OCI-LY3 (cell line): ENCODE measurements around the gene ELP2.

Experiments
- CTCF ChIP-seq: fragments of 200-600, 300-600 bp; sonication (generic); IDR thresholded peaks from 2 replicates; pipeline ENCODE4 v1.5.1; 2014; ENCODE audit warnings: antibody characterized with exemption, low read length, low read depth
- EZH2phosphoT487 ChIP-seq: fragments of 200-600 bp; shearing (Covaris generic); IDR thresholded peaks from 2 replicates; pipeline ENCODE4 v1.6.1; 2018; ENCODE audit warnings: antibody characterized with exemption, mixed run types, low read depth

GRCh38 chr18:36088256-36088655 is 41.4 kb upstream of the ELP2 start:
- TF ChIP-seq CTCF (no peak), EZH2phosphoT487 (no peak)
